RWPE2 (cell line): ENCODE data around the gene TBC1D32.
"Not testable (repeated sequence)": the region's sequence is repeated elsewhere in the genome, so short reads cannot be mapped to it uniquely, and the experiment has no call there.

Source experiments
- ATAC-seq: fragments of 200-7000 bp; cut with Tn5 transposase; 3 replicates; pipeline ENCODE4 v1.9.1; 2021; ENCODE audit warnings: low read depth
- DNase-seq: peaks from one replicate; pipeline ENCODE4 v3.0.0-alpha.2; 2020; ENCODE audit warnings: low spot score
- H3K27ac ChIP-seq: fragments of 450-650 bp; 2 replicates; pipeline ENCODE4 v1.5.1; 2017; ENCODE audit warnings: mild to moderate bottlenecking; ENCODE audit not compliant: poor library complexity, severe bottlenecking
- H3K27me3 ChIP-seq: fragments of 250-450 bp; sonication (Bioruptor Pico); 2 replicates; pipeline ENCODE4 v1.5.1; 2021; ENCODE audit warnings: mild to moderate bottlenecking, moderate library complexity; ENCODE audit not compliant: insufficient read depth, poor library complexity, severe bottlenecking
- H3K36me3 ChIP-seq: fragments of 250-450 bp; sonication (Bioruptor Pico); 2 replicates; pipeline ENCODE4 v1.5.1; 2020; ENCODE audit warnings: low read depth, mild to moderate bottlenecking, moderate library complexity
- H3K4me1 ChIP-seq: fragments of 250-450 bp; sonication (Bioruptor Pico); 2 replicates; pipeline ENCODE4 v1.5.1; 2021; ENCODE audit warnings: mild to moderate bottlenecking, moderate library complexity; ENCODE audit not compliant: insufficient read depth, poor library complexity, severe bottlenecking
- H3K4me3 ChIP-seq: fragments of 250-450 bp; sonication (Bioruptor Pico); 2 replicates; pipeline ENCODE4 v1.5.1; 2021; ENCODE audit warnings: mild to moderate bottlenecking, moderate library complexity; ENCODE audit not compliant: severe bottlenecking
- H3K9me3 ChIP-seq: fragments of 250-450 bp; sonication (Bioruptor Pico); 2 replicates; pipeline ENCODE4 v1.5.1; 2021; ENCODE audit warnings: mild to moderate bottlenecking, moderate library complexity; ENCODE audit not compliant: severe bottlenecking
- TF ChIP-seq, protein P1 (sequence below): fragments of 450-650 bp; IDR thresholded peaks from one replicate; pipeline ENCODE4 v1.5.1; 2017; ENCODE audit warnings: mild to moderate bottlenecking, moderate library complexity; ENCODE audit not compliant: poor library complexity, severe bottlenecking

The TBC1D32 gene

DNA sequence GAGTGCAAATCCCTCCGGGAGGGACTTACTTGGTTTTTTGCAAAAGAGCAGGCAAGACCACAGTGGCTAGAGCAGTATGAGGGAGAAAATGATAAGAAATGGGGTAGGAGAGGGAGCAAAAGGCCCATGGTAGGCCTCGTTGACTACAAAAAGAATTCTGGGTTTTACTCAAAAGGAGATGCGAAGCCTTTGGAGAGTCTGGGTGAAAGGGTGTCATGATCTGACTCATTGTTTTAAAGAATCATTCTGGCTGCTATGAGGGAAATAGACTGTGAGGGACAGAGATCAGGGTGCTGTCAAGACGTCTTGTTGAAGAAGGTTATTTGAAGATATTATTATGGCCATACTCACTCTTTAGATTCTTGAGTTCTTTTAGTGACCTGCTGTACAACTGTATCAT is 13.0 kb downstream of the TBC1D32 start:
- ATAC-seq = no peak

DNA sequence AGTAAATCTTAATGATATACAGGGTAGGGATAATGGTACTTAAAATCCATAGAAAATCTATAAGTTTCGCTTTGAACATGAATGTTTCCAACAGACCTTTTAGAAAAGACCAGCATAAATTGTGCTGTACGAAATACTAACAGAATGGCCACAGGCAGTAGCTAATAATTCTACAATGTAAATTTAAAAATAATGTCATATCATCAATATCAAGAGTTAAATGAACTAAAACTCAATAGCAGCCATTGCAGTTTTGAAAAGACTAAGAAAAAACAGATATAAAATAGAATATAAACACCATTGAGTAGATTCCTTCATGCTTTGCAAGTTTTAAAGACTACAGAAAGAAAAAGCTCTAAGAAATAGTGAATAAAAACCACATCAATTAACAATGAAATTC is 14.7 kb downstream of the TBC1D32 start:
- DNase-seq (no peak), ATAC-seq (no peak)
- TF ChIP-seq, protein P1, sequence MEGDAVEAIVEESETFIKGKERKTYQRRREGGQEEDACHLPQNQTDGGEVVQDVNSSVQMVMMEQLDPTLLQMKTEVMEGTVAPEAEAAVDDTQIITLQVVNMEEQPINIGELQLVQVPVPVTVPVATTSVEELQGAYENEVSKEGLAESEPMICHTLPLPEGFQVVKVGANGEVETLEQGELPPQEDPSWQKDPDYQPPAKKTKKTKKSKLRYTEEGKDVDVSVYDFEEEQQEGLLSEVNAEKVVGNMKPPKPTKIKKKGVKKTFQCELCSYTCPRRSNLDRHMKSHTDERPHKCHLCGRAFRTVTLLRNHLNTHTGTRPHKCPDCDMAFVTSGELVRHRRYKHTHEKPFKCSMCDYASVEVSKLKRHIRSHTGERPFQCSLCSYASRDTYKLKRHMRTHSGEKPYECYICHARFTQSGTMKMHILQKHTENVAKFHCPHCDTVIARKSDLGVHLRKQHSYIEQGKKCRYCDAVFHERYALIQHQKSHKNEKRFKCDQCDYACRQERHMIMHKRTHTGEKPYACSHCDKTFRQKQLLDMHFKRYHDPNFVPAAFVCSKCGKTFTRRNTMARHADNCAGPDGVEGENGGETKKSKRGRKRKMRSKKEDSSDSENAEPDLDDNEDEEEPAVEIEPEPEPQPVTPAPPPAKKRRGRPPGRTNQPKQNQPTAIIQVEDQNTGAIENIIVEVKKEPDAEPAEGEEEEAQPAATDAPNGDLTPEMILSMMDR = peak; percentile 6
- H3K27me3 ChIP-seq = no peaks in the 10 kb centered on the region
- H3K4me3 ChIP-seq = no peak overlapping the region
- H3K4me1 ChIP-seq = peaks cover 4% of the 10 kb centered on the region
- H3K27ac ChIP-seq = no peak overlapping the region
- no peaks in the 10 kb centered on the region for H3K9me3 ChIP-seq
- peaks cover 23% of the 10 kb centered on the region for H3K36me3 ChIP-seq

More for the DNA sequence above, 13.0 kb downstream of the TBC1D32 start:
- Histone ChIP-seq H3K4me3 (no peak overlapping the region), H3K27ac (no peak overlapping the region), H3K27me3 (no peaks in the 10 kb centered on the region), H3K36me3 (peaks cover 23% of the 10 kb centered on the region), H3K4me1 (peaks cover 4% of the 10 kb centered on the region), H3K9me3 (no peaks in the 10 kb centered on the region)
- TF ChIP-seq, protein P1 = no peak
- no peak for DNase-seq

DNA sequence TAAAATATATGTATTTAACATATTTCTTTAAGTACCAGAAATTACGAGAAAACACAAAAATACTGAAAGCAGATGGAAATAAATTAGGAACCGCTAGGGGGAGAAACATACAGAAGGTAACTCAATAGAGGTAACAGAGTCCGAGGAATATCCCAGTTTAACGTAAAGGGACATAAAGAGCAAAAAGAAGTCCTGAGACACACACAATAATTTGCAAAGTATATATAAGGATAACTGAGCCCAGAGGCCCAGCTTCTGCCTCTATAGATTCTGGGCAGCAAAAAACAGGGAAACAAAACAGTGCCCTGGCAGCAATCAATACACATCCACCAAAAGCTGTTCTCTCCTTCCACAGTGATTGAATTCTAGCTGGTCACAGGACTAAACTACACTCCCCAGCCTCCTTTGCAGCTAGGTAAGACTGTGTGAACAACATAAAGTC is 15.1 kb downstream of the TBC1D32 start:
- Histone ChIP-seq H3K27ac (no peak overlapping the region), H3K27me3 (no peaks in the 10 kb centered on the region), H3K9me3 (no peaks in the 10 kb centered on the region), H3K4me3 (no peak overlapping the region), H3K36me3 (peaks cover 23% of the 10 kb centered on the region), H3K4me1 (peaks cover 4% of the 10 kb centered on the region)
- ATAC-seq (peak; percentile 68), DNase-seq (no peak)
- TF ChIP-seq, protein P1 = peak; percentile 68

DNA sequence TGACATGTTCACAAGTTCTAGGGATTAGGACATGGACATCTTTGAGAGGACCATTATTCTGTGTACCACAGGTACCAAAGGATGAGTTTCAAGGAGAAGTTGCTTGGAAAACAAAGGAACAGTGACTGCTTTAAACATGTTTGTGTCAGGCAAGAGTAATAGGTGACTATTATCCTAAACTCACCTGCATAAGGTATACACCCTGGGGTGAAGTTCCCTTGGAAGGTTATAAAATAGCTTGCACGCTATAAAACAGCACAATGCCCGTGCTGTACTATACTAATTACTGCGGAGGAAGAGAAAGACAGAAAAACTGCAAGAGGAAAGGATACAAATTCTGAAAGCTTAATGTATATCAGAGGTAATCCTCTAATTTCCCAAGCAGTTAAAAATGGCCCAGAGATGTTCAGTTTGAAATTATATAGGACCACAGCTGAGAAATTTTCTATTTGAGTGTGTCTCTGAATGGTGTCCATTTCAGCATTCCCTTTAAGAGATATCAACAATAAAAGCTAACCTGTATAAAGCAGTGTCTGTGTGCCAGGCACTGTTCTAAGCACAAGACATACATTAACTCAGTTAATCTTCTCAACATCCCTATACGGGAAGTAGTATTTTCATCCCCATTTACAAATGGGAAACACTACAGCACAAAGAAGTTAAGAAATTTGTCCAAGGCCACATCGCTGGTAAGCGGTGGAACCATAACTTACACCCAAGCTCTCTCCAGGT is 19.7 kb downstream of the TBC1D32 start:
- no peak overlapping the region for H3K4me3 ChIP-seq
- ATAC-seq (no peak), DNase-seq (no peak)
- H3K27ac ChIP-seq = no peak overlapping the region
- no peaks in the 10 kb centered on the region for H3K27me3 ChIP-seq
- H3K9me3 ChIP-seq = no peaks in the 10 kb centered on the region
- H3K36me3 ChIP-seq = peaks cover 17% of the 10 kb centered on the region
- TF ChIP-seq, protein P1 = no peak
- H3K4me1 ChIP-seq = peaks cover 16% of the 10 kb centered on the region

DNA sequence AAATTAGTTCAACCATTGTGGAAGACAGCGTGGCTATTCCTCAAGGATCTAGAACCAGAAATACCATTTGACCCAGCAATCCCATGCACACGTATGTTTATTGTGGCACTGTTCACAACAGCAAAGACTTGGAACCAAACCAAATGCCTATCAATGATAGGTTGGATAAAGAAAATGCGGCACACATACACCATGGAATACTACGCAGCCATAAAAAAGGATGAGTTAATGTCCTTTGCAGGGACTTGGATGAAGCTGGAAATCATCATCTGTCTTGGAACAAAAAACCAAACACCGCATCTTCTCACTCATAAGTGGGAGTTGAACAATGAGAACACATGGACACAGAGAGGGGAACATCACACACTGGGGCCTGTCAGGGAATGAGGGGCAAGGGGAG is 22.5 kb downstream of the TBC1D32 start:
- H3K36me3 ChIP-seq, H3K9me3 ChIP-seq, ATAC-seq, H3K27ac ChIP-seq, H3K4me3 ChIP-seq, H3K27me3 ChIP-seq, DNase-seq: not testable (repeated sequence)
- peaks cover 19% of the 10 kb centered on the region for H3K4me1 ChIP-seq
